ENCODE results near the gene DAGLA. TPM values are rescaled to one million over a fixed set of nuclear protein-coding genes. Genes with fewer than 3 reads are reported as not detected.
A peak's percentile ranks its signal among the peaks of the same experiment; 100 is the strongest.

DAGLA gene
- total RNA-seq, 1 donor from 2014 or later, result 4.6 TPM

- TF ChIP-seq CTCF (IDR thresholded peaks at IDR 0.05; ENCODE audit: insufficient read depth, low read length, poor library complexity, severe bottlenecking), result no peak
- H3K27me3 ChIP-seq (ENCODE audit: control insufficient read depth, insufficient read depth, low read length), result no peaks in the 10 kb centered on the region
- H3K4me3 ChIP-seq (ENCODE audit: low read depth, low read length), result no peak overlapping the region
- H3K36me3 ChIP-seq (ENCODE audit: control insufficient read depth, insufficient read depth, low read length), result peaks cover 4% of the 10 kb centered on the region
- no peak for DNase-seq (ENCODE audit: low read depth)
These were observed 103.7 kb downstream of the DAGLA start for GRCh38 chr11:61783717-61784505.

GRCh38 chr11:61784506-61784805, 104.3 kb downstream of the DAGLA start:
- DNase-seq (ENCODE audit: low read depth), result no peak
- TF ChIP-seq CTCF (IDR thresholded peaks at IDR 0.05; ENCODE audit: insufficient read depth, low read length, poor library complexity, severe bottlenecking), result no peak
- H3K4me3 ChIP-seq (ENCODE audit: low read depth, low read length), result no peak overlapping the region
- peaks cover 8% of the 10 kb centered on the region for H3K36me3 ChIP-seq (ENCODE audit: control insufficient read depth, insufficient read depth, low read length)
- H3K27me3 ChIP-seq (ENCODE audit: control insufficient read depth, insufficient read depth, low read length), result no peaks in the 10 kb centered on the region

- Histone ChIP-seq H3K4me3 (ENCODE audit: low read depth, low read length) (no peak overlapping the region), H3K36me3 (ENCODE audit: control insufficient read depth, insufficient read depth, low read length) (peaks cover 9% of the 10 kb centered on the region), H3K27me3 (ENCODE audit: control insufficient read depth, insufficient read depth, low read length) (no peaks in the 10 kb centered on the region)
- DNase-seq (ENCODE audit: low read depth), result no peak
- TF ChIP-seq CTCF (IDR thresholded peaks at IDR 0.05; ENCODE audit: insufficient read depth, low read length, poor library complexity, severe bottlenecking), result peak; percentile 16
These were observed 105.7 kb downstream of the DAGLA start for GRCh38 chr11:61785837-61786402.

- peak; percentile 74 for TF ChIP-seq CTCF (IDR thresholded peaks at IDR 0.05; ENCODE audit: insufficient read depth, low read length, poor library complexity, severe bottlenecking)
- Histone ChIP-seq H3K36me3 (ENCODE audit: control insufficient read depth, insufficient read depth, low read length) (peaks cover 9% of the 10 kb centered on the region), H3K4me3 (ENCODE audit: low read depth, low read length) (no peak overlapping the region), H3K27me3 (ENCODE audit: control insufficient read depth, insufficient read depth, low read length) (no peaks in the 10 kb centered on the region)
- no peak for DNase-seq (ENCODE audit: low read depth)
These were observed 107.8 kb downstream of the DAGLA start for GRCh38 chr11:61787928-61788491.

GRCh38 chr11:61791737-61792309, 111.6 kb downstream of the DAGLA start:
- Histone ChIP-seq H3K36me3 (ENCODE audit: control insufficient read depth, insufficient read depth, low read length) (peaks cover 6% of the 10 kb centered on the region), H3K4me3 (ENCODE audit: low read depth, low read length) (peak overlapping the region; percentile 63), H3K27me3 (ENCODE audit: control insufficient read depth, insufficient read depth, low read length) (no peaks in the 10 kb centered on the region)
- TF ChIP-seq CTCF (IDR thresholded peaks at IDR 0.05; ENCODE audit: insufficient read depth, low read length, poor library complexity, severe bottlenecking), result no peak
- peak; percentile 53 for DNase-seq (ENCODE audit: low read depth)

Data from kidney epithelial cell (primary cell).